GM18499 (cell line): ENCODE data around the gene MFRP.

Experiments used
- ATAC-seq: cut with Tn5 transposase; IDR thresholded peaks from one replicate; pipeline ENCODE4 v1.9.1; 2021; ENCODE audit warnings: moderate number of reproducible peaks; ENCODE audit not compliant: insufficient read depth, unreplicated experiment

Gene MFRP

DNA sequence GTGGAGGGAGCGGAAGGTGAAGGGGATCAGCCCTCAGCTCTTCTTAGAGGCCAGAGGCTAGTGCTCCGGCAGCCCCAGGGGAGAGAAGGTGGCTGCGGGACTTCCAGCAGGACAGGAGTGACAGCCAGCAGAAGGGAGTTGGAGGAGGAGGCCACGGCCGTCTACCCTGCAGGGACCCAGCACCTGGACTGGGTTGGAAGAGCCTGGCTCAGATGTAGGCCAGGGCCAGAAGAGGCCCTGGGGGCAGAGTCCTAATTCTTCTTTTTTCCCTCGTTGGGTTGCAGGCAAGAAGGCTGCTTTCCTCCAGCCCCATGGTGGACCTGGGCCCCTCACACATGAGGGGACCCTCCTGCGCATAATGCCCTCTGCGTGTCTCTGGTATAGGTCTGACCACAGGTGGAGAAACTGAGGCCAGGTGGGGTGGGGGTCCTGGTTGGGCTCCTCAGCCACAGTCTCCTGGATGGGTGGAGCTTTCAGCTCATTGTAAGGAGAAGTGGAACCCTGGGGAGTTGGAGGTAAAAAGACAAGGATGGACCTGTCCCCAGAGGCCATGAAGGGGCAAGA lies 27.3 kb downstream of the MFRP start:
- no peak for ATAC-seq

DNA sequence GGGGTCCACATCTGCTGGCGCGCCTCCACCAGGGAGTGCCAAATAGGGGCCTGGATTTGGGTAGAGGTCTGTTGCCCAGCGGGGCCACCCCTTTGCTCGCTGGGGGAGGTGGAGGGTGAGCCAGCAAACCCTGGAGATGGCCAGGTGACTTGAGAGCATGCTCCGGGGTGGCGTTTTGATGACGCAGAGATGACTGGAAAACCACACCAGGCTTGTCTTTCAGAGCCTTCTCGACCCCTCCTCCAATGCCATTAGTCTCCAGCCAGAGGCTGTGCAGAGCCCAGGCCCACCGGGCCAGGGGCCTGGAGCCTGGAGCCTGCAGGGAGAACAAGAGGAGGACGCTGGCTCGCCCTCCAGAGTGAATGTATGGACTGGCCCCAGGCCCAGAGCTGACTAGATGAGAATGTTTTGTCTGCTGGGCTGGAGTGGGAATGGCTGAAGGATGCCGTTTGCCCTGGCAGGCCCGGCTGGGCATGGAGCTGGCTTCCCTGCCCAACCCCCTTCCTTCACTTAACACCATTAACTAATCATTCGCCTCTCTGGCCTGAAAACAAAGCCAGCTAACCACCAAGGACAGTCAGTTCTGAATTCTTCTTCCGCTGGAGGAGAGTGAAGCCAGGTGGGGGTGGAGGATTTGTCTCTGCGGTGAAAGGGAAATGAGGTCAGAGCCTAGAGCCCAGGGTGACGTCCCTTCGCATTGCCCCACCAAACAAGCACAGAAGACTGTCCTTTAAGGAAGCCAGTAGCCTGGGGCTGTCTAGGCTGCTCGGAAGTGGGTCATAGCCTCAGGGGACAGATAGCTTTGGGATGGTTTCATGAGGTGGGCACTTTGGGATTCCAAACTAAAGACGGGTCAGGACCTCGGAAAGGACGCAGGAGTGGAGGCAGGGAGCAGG lies 28.0 kb downstream of the MFRP start:
- no peak for ATAC-seq

DNA sequence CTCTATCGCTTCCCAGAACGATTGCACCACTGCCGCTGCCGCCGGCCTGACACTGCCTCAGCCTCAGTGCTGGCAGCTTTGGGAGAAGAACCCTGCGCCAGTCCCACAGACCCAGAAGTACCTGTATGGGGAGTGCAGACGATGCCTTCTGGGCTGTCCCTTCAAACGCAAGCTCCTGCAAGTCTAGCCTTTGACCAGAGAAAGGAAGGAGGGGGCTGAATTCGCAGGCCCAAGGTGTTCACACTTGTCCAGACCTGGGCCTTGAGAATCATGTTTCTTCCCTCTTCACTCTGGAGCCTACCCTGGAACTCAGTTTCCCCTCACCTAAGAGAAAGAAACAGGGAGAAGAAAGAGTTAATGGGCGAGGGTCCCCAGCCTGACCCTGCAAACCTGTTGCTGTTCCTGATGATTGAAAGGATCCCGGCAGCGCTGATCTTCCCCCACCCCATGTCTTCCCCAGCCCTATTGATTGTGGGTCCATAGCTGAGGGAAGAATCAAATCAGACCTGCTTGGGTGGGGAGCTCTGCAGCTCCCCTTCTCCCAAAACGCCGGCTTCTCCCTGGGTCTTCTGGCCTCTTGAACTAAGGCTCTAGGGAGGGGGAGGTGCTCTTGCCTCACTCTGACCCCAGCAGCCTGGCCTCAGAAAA lies 28.8 kb downstream of the MFRP start:
- no peak for ATAC-seq

DNA sequence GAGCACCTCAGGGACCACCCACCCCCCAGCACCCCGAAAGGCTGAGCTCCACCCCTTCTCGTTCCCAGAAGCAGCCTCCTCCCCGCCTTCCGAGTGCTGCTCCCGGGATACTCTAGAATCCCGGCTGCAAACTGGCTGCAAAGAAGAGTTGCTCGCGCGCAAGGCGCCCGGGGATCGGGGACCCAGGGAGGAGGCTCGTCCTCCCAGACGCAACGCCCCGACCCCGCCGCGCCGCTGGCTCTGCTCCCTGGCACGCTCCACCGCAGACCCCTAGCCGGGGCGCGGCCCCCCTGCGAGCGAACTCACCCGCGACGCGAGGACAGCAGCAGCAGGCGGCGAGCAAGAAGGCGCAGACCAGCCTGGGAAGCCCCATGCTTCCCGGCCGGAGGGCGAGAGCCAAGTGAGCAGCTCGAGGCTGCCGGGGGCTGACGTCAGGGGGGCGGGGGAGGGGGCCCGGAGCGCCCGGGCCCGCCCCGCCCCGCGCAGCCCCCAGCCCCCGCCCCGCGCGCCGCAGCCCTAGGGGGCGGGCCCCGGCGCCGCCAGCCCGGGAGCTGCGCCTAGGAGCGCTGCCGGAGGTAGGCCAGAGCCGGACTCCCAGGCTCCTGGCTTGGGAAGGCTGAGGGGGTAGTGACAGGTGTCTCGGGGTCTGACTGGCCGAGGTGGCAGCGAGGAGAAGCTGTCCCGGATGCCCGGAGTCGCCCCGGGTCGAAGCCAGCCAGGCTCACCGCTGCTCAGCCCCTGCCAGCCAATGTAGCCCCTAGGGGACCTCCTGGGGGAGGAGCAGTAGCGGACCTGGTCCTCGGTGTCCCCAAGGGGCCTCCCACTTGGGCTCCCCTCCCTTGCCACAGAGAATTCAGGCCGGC lies 29.5 kb downstream of the MFRP start, which contains the start of gene MCAM:
Gene MCAM (minus strand): TSS at position 402 of the 863 bp plus-strand sequence. CDS start 29 bp downstream, at position 373.
- no peak for ATAC-seq

DNA sequence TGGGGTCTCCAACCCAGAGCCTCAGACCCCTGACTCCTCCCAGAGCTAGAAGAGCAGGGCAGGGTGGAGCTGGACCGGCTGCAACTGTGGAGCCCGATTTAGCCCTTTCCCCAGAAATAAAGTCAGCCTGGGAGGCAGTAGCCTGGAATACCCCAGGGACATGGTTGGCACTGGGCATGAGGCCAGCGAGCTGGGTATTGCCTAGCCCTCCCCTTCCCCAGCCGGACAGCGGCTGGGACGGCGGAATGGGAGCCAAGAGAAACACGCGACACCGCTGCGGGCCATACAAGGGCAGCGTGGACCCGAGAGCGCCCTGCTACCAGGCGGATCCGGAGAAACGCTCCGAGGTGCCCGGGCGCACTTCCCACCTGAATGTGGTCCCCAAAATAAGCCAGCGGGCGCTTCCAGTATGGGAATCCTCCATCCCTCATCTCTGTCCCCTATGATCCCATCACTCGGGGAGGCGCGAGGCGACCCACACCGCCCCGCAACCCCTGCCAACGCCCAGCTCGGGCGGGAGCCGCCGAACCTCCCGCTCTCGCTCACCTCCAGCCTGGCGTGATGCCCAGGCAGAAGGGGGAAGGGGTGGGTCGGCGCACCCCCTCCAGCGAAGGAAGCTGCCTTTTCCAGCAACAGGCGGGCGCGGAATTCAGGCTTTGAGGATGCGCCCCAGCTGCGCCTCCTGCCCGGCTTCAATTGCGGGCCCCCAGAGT lies 30.3 kb downstream of the MFRP start:
- ATAC-seq, result no peak

DNA sequence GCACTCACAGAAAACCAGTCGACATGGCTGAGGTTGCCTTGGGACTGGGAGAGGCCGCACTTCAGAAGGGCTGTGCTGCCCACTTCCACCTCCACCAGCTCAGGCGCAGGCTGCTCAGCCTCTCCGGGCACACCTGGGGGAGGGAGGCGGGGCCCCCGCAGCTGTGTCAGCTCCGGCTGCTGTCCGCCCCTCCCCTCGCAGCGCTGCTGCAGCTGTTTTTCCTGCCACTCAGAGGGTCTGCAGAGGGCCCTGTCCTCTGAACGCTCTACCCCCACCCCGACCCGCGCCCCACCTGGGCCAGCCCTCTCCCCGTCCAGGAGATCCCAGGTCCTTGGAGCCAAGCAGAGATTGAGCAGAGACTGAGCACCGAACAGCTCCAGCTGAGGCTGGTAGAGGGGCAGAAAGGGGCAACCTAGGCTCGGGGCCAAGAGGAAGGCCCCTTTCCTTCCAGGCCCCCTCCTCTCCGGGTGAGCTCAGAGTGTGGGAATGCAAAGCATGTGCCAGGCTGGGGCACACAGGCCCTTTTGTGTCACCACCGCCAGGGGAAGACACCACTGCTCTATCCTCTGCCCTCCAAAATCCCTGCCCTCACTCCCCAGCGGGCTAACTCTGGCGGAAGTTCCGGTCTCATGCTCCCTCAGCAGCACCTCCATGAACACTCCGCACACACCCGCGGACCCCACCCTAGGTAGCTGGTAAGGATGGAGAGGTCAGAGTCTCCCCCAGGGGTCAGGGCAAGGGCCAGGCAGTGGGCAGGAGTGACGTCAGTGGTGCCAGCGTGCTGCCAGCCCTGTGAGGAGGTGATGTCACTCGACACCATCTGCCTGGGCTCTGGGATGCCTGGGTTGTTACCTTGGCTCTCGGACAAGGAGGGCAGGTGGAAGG lies 31.1 kb downstream of the MFRP start:
- no peak for ATAC-seq

DNA sequence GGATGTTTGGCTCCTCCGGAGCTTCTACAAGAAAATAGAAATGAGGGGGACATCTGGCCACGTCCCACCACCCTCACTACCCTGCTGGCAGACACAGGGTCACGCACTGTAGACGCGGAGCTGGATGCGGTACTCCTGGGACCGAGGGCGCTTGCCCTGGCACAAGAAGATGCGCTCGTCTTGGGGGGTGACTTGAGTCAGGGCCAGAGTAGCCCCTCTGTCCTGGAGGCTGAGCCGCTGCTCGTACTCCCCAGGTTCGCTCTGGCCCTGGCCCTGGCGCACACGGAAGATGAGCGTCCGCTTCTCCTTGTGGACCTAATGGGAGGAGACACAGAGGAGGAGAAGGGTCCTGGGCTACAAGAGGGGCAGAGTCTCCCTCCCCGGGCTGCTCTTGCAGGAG lies 31.8 kb downstream of the MFRP start:
- no peak for ATAC-seq

DNA sequence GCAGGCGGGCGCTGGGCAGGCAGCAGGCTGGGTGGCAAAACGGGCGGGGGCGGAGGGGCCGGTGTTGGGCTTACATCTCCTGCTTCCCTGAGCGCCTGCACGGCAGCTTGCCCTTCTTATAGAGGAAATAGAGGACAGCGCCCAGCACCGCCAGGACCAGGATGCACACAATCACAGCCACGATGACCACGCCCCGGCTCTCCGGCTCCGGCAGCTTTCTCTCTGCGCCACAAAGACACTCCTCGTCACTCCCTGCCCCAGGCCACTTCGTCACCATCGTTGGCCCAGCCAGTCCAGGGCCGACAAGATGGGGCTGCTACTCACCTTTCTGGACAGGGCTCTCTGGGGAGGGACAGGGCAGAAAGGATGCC lies 35.8 kb downstream of the MFRP start:
- ATAC-seq, result no peak

DNA sequence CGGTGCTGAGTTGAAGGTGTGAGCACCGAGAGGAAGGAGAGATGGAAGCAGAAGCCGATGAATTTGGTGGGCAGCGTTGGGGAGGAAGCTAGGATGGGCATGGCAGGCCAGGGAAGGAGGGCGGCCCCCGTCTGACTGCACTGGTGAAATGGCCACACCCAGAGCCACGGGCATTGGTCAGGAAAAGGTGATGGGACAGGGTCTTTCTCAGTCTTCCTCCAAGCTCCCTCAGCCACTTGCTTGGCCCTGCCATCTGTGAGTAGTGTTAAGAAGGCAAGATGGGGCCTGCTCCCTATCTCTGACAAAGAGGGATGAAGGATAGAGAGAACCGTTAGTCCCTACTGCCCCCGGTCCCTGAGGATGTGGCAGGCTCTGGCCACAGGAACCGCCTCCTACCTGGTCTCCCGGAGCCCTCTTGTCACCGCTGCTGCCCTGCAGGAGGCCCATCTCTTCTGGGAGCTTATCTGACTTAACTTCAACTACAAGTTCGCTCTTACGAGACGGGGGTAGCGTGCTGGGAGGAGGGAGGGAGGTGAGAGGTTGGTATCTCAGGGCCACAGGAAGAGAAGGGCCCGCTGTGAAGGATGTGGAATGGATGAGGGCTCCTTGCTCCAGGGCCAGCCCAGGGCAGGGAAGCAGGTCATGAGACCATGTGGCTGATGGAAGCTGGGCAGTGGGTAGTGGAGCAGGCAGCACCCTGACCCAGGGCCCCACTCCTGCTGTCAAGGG lies 36.4 kb downstream of the MFRP start:
- no peak for ATAC-seq

DNA sequence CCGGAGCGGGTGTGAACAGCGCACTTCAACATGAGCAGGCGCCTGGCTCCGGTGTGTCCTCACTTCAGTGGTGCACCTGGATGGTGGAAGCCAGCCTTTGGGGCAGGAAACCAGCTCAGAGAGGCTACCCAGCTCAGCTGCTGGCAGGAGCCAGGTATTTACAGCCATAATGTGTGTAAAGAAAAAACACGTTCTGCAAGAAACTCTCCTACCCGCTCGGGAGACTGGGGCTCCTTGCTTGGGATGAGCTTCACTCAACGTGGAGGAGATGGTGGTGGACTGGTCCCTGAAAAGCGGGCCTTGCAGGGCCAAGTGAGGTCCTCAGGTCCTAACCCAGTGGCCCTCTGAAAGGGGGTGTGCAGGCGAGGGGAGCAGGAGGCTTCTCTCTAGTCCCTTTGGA lies 37.1 kb downstream of the MFRP start:
- no peak for ATAC-seq

DNA sequence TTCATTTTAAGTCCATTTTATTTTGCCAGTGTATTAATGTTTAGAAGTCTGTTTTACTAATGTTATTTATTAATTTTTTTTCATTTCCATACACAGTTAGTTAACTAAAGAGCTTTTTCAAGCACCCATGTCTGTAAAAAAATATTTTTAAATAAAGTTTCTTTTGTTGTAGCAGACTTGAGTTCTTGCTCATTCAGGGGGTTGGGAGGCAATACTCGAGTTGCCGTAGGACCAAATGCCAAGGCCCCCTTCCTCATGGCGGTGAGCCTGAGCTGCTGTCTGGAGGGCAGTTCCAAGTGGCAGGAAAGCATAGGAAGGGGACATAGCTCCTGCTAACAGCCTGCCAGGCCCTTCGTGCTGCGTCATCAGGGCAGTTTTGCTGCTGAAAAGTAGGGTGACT lies 38.5 kb downstream of the MFRP start:
- ATAC-seq, result no peak

DNA sequence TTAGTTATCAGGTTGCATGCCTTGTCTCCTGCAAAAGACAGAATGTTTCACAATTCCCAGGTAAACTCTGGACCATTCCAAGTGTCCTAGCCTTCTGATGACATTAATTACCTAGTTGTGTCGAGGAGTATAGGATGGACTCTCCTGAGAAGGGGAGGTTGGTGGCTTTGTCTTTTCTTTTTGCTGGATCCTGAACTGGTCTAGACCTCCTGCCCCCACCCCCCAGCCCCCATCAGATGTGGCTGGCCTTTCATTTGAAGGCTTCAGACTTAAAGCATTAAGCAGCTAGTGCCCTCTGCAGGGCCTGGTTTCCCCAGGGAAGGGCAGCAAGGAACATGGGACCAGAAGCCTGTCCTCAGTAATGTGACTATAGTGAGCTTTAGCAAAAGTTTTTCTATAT lies 39.3 kb downstream of the MFRP start:
- no peak for ATAC-seq

DNA sequence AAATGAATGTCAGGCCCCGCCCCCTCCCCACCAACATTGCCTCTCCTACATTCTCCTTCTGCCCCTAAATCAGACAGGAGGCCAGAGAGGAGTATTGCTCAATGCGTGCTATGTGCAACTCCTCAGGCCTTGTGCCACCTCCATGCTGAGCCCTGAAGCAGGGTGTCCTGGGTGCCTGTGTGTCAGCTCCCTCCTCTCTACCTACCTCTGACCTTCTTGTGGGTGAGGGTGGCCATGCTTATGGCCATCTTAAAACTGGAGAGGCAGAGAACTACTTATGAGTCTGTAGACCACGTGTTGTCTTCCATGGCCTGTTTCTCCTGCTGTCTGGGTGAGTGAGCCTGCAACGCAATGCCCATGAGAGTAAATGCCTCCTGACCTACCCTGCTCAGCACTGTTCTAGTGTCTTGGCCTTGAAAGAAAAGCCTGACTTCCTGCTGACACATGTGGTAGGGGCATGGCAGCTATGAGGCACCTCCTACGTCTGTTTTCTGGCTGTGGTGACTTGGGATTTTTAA lies 40.1 kb downstream of the MFRP start:
- no peak for ATAC-seq

DNA sequence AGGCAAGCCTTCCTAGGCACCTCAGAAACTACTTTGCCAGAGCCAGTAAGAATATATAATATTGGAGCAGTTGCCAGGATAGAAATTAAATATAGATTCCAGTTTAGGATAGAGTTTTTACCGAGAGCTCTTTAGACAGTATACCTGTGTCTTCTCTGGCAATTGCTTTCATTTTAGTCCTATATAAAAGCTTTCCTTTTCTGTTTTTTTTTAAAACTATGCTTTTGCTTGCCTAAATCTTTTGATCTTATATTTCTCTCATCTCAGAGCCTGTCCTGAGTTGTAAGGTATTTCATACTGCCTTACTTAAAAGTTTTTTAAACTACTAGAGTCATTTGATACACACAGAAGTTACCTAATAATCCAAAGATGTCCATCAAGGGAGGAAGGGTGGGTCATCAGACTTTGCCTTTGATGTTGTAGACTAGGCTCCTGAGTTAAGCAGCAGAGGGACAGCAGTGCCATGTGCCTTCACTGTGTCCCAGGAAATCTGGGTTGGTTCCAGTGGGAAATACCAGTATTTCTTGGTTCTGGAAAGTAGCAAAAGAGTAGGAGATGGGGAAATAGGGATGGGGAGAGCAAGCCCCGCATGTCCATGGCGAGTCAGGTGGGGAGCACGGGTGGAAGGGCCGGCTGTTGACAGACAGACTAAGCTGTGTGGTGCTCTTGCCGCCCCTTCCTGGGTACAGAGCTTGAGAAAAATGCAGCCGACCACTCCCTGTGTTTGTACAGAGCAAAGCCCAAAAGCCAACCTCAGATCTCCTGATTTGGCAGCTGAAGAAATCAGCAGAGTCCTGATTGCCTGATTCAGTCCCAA lies 40.7 kb downstream of the MFRP start:
- no peak for ATAC-seq

DNA sequence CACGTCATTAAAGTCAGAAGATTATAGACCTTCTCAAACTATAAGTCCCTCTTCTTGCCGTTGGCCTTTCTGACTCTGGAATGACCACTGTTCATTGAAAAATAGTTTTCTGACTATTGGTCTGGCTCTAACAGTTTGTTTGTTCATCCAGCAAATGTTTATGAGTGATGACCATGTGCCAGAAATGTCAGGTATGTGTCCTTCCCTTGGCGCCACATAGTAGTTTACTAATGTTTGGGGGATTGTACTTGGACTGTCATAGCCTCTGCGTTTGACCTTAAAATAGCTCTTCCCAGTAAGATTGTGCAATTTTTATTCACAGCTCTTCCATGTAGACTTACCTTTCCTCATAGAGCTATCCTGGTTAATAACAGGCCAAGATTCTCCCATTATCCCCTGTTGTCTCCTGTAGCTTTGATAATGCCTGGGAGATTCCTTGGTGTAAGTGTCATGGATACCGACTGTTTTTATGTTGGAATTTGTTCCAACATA lies 43.2 kb downstream of the MFRP start:
- no peak for ATAC-seq

DNA sequence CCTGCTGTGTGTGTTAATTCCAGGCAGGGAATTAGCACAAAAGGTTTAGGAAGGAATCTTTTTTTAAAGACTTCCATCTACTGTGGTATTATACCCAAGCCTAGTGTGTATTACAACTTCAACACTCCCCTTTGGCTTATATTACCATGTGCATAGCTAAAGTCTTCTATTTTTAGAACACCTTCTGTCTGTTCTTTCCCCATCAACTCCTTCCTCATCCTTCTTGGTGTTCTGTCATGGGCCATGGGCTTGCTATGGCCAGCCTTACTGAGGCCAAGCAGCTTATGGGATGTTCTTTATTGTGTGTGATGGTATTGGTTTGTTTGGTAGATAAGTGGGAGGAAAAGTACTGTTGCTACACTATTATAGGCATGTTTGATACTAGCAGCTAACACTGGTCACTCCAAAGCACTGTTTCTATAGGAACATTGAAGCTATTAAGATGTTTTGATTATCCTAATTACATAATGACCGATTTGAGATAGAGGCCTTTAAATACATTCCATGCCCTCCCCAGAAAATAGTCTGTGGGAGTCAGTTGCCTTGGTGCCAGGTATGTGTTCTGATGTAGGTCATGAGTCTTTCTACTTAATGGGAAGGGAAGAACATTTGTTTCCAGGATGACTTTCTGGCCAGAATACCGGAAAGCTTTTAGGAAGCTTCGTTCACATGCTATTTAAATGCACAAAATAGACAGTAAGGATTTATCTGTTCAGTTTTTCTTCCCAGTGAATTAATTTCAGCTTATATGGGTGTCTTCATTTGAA lies 46.1 kb downstream of the MFRP start:
- no peak for ATAC-seq
